HepG2 (cell line): Measurements from ENCODE around the gene C9orf85. TPM values are rescaled to one million over a fixed set of nuclear protein-coding genes. Genes with fewer than 3 reads are reported as not detected.

Source experiments
- BRD4 ChIP-seq: sonication (generic); formaldehyde crosslinking; IDR thresholded peaks from 2 replicates; pipeline ENCODE4 v1.4.0; 2020; ENCODE audit warnings: missing genetic modification reagents
- LRRFIP1 ChIP-seq: sonication (generic); formaldehyde crosslinking; conservative IDR thresholded peaks from 2 replicates; pipeline ENCODE4 v1.4.0; 2020; ENCODE audit warnings: missing genetic modification reagents
- TOE1 ChIP-seq: sonication (generic); formaldehyde crosslinking; IDR thresholded peaks from 2 replicates; pipeline ENCODE4 v1.4.0; 2020; ENCODE audit warnings: mild to moderate bottlenecking, missing genetic modification reagents
- ZNF280B ChIP-seq: sonication (generic); formaldehyde crosslinking; IDR thresholded peaks from 2 replicates; pipeline ENCODE4 v1.5.0; 2020; ENCODE audit warnings: missing genetic modification reagents, mild to moderate bottlenecking, borderline replicate concordance
- ZNF513 ChIP-seq: sonication (generic); formaldehyde crosslinking; conservative IDR thresholded peaks from 2 replicates; pipeline ENCODE4 v1.5.0; 2020; ENCODE audit warnings: missing genetic modification reagents
- ZNF558 ChIP-seq: sonication (generic); formaldehyde crosslinking; IDR thresholded peaks from 2 replicates; pipeline ENCODE4 v1.9.0; 2022; ENCODE audit warnings: mild to moderate bottlenecking, missing genetic modification reagents, borderline replicate concordance
- ZNF766 ChIP-seq: sonication (generic); formaldehyde crosslinking; IDR thresholded peaks from 2 replicates; pipeline ENCODE4 v1.5.0; 2020; ENCODE audit warnings: missing genetic modification reagents, borderline replicate concordance
- ZNF788 ChIP-seq: sonication (generic); formaldehyde crosslinking; IDR thresholded peaks from 2 replicates; pipeline ENCODE4 v1.5.0; 2020; ENCODE audit warnings: mild to moderate bottlenecking, missing genetic modification reagents, borderline replicate concordance
- polyA plus RNA-seq, 8 experiments: library from polyadenylated mRNA; depleted of rRNA in 3 of 8; stranded (reverse) in 7 of 8; unstranded in 1 of 8; fragments of >200 nt; fragmentation: Illumina TruSeq in 4 of 8; extraction: Trizol in 4 of 8; gene quantifications; 2 replicates each; pipeline versions ENCODE4 v1.2.1 to v1.2.3, GENCODE V29; 2011 to 2016; ENCODE audit warnings: low read depth in 4 of 8, missing spikeins in 1 of 8, mixed read lengths in 1 of 8; ENCODE audit not compliant: insufficient read depth in 1 of 8
- total RNA-seq, 5 experiments: library from RNA; depleted of rRNA; stranded (reverse); fragments of >200 nt; fragmentation: Illumina TruSeq; extraction: Trizol; gene quantifications; 2 replicates each; pipeline ENCODE4 v1.2.3, GENCODE V29; 2016; ENCODE audit warnings: low read depth in 1 of 5

The C9orf85 gene
- total and polyA plus RNA-seq, 2 of the 13 experiments (the other 11 are each of a cell fraction or from before 2014, with no cell fraction given) = 9.9 to 13.9 TPM

- TF ChIP-seq ZNF513 (CRISPR knock-in tag) (no peak), ZNF766 (CRISPR knock-in tag) (no peak), TOE1 (no peak), ZNF558 (CRISPR knock-in tag) (no peak), ZNF788 (CRISPR knock-in tag) (no peak), LRRFIP1 (CRISPR knock-in tag) (no peak), ZNF280B (CRISPR knock-in tag) (no peak), BRD4 (no peak)
- TF ChIP-seq, all 625 proteins: peak for 0
Measured at GRCh38 chr9:71901695-71902597, 9.5 kb upstream of the C9orf85 start (continued).
